ENCODE results near the gene LRRTM3. TPM values are rescaled to one million over a fixed set of nuclear protein-coding genes. Genes with fewer than 3 reads are reported as not detected.
A peak's percentile ranks its signal among the peaks of the same experiment; 100 is the strongest.

The LRRTM3 gene
- total and polyA plus RNA-seq, 2 experiments from 2014 or later, result 0.21 to 0.37 TPM

- no peaks in the 10 kb centered on the region for H3K36me3 Mint-ChIP-seq (ENCODE audit: low read depth)
- H3K9me3 Mint-ChIP-seq, result no peaks in the 10 kb centered on the region
- H3K36me3 ChIP-seq (ENCODE audit: insufficient read depth), result no peaks in the 10 kb centered on the region
- no peaks in the 10 kb centered on the region for H3K27me3 ChIP-seq (ENCODE audit: insufficient read depth)
- peaks cover 2% of the 10 kb centered on the region for H3K27me3 Mint-ChIP-seq (ENCODE audit: insufficient read depth, low read depth, poor library complexity)
- no peak overlapping the region for H3K27ac Mint-ChIP-seq
- H3K4me1 Mint-ChIP-seq, result no peaks in the 10 kb centered on the region
- DNase-seq (ENCODE audit: low spot score) (no peak), ATAC-seq (no peak)
- no peak overlapping the region for H3K4me3 Mint-ChIP-seq
- 0 out of 2 replicates have a peak, but pooled peaks cover 8% of the 10 kb centered on the region for H3K9me2 ChIP-seq (ENCODE audit: insufficient read depth)
- no peak overlapping the region for H3K27ac ChIP-seq (ENCODE audit: low read depth)
- H2AFZ ChIP-seq, result no peak overlapping the region
- TF ChIP-seq REST (IDR thresholded peaks at IDR 0.05; ENCODE audit: unreplicated experiment), result no peak
- TF ChIP-seq ZNF331 (CRISPR knock-in tag; IDR thresholded peaks at IDR 0.05; ENCODE audit: low read depth), result no peak
- no peak for TF ChIP-seq NANOG (IDR thresholded peaks at IDR 0.05; ENCODE audit: borderline replicate concordance)
- no peak for TF ChIP-seq ZNF114 (CRISPR knock-in tag; IDR thresholded peaks at IDR 0.05)
- no peak for TF ChIP-seq ETS1 (IDR thresholded peaks at IDR 0.05)
- no peak for TF ChIP-seq CREB1 (CRISPR knock-in tag; IDR thresholded peaks at IDR 0.05; ENCODE audit: low read depth)
- no peak for TF ChIP-seq EZH2phosphoT487 (IDR thresholded peaks at IDR 0.05; ENCODE audit: unreplicated experiment)
- TF ChIP-seq POLR2AphosphoS5 (IDR thresholded peaks at IDR 0.05; ENCODE audit: low read depth), result no peak
- no peak overlapping the region for H3K4me2 ChIP-seq
- no peaks in the 10 kb centered on the region for H4K20me1 ChIP-seq (replicated peaks; ENCODE audit: insufficient read depth)
- no peaks in the 10 kb centered on the region for H3K79me2 ChIP-seq (replicated peaks; ENCODE audit: insufficient read depth)
- no peak overlapping the region for H3K4me3 ChIP-seq
- no peaks in the 10 kb centered on the region for H3K4me1 ChIP-seq (ENCODE audit: insufficient read depth)
- no peaks in the 10 kb centered on the region for H3F3A ChIP-seq (replicated peaks; ENCODE audit: low read depth)
These were observed 146.8 kb downstream of the LRRTM3 start for GRCh38 chr10:67072654-67073053.

- 0 out of 2 replicates have a peak, but pooled peaks cover 8% of the 10 kb centered on the region for H3K9me2 ChIP-seq (ENCODE audit: insufficient read depth)
- H3K27me3 ChIP-seq (ENCODE audit: insufficient read depth), result no peaks in the 10 kb centered on the region
- no peak overlapping the region for H2AFZ ChIP-seq
- H3K27ac ChIP-seq (ENCODE audit: low read depth), result no peak overlapping the region
- TF ChIP-seq ZNF114 (CRISPR knock-in tag; IDR thresholded peaks at IDR 0.05), result no peak
- 0 out of 4 replicates have a peak, but pooled peaks of 1 of the 2 experiments have one; percentile 15 for TF ChIP-seq CTCF (conservative IDR thresholded peaks at IDR 0.05; ENCODE audit: low read depth in 2 of 2)
- DNase-seq (ENCODE audit: low spot score) (no peak), ATAC-seq (no peak)
- H3K79me2 ChIP-seq (replicated peaks; ENCODE audit: insufficient read depth), result no peaks in the 10 kb centered on the region
- no peak overlapping the region for H3K4me2 ChIP-seq
- H3K27ac Mint-ChIP-seq, result no peak overlapping the region
- H3K27me3 Mint-ChIP-seq (ENCODE audit: insufficient read depth, low read depth, poor library complexity), result peaks cover 2% of the 10 kb centered on the region
- H3K4me3 Mint-ChIP-seq, result no peak overlapping the region
- no peaks in the 10 kb centered on the region for H3F3A ChIP-seq (replicated peaks; ENCODE audit: low read depth)
- no peaks in the 10 kb centered on the region for H4K20me1 ChIP-seq (replicated peaks; ENCODE audit: insufficient read depth)
- H3K36me3 Mint-ChIP-seq (ENCODE audit: low read depth), result no peaks in the 10 kb centered on the region
- H3K36me3 ChIP-seq (ENCODE audit: insufficient read depth), result no peaks in the 10 kb centered on the region
- H3K4me1 Mint-ChIP-seq, result no peaks in the 10 kb centered on the region
- H3K4me1 ChIP-seq (ENCODE audit: insufficient read depth), result no peaks in the 10 kb centered on the region
- H3K9me3 Mint-ChIP-seq, result no peaks in the 10 kb centered on the region
- no peak overlapping the region for H3K4me3 ChIP-seq
These were observed 149.7 kb downstream of the LRRTM3 start for GRCh38 chr10:67075491-67075971.
